ENCODE results near the gene APOBEC3F. TPM values are rescaled to one million over a fixed set of nuclear protein-coding genes. Genes with fewer than 3 reads are reported as not detected.
"Not testable (repeated sequence)": the region's sequence is repeated elsewhere in the genome, so short reads cannot be mapped to it uniquely, and the experiment has no call there.

The APOBEC3F gene
- total RNA-seq, 2 experiments from 2014 or later = 33.4 to 34.9 TPM

- H3K27ac Mint-ChIP-seq, DNase-seq, CTCF ChIA-PET: not testable (repeated sequence)
Measured at GRCh38 chr22:39061290-39061689, 20.6 kb downstream of the APOBEC3F start.

DNA sequence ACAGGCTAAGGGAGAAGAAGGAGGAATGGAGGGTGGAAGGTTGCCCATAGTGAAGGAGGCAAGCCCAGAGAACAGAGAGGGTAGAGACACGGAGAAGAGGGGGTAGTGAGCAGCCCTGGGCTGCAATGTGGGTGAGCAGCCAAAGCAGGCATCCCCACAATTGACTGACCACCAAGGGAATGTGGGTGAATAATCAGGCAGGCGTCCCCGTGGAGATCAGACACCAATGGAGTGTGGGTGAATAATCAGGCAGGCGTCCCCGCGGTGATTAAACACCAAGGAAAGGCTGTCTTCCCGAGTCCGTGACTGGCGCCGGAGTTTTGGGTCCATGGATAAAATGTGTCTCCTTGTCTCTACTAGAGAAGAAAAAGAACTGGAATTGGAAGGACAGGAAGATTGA lies 21.3 kb downstream of the APOBEC3F start:
- intact Hi-C loops (cut with micrococcal nuclease) = loop anchor here (10.0 kb wide), 1 partner anchor 53 kb away; no protein-coding TSS in a partner anchor
- CTCF ChIA-PET; POLR2A ChIA-PET; H3K27ac Mint-ChIP-seq; H3K36me3 Mint-ChIP-seq; H3K4me1 Mint-ChIP-seq (ENCODE audit: low read depth); H3K27me3 Mint-ChIP-seq; DNase-seq; H3K9me3 Mint-ChIP-seq; H3K4me3 Mint-ChIP-seq: not testable (repeated sequence)

More at GRCh38 chr22:39061290-39061689, 20.6 kb downstream of the APOBEC3F start:
- H3K9me3 Mint-ChIP-seq; H3K4me3 Mint-ChIP-seq; H3K36me3 Mint-ChIP-seq; H3K4me1 Mint-ChIP-seq (ENCODE audit: low read depth); POLR2A ChIA-PET; H3K27me3 Mint-ChIP-seq: not testable (repeated sequence)
- intact Hi-C loops (cut with micrococcal nuclease) = loop anchor here (10.0 kb wide), 1 partner anchor 54 kb away; no protein-coding TSS in a partner anchor

DNA sequence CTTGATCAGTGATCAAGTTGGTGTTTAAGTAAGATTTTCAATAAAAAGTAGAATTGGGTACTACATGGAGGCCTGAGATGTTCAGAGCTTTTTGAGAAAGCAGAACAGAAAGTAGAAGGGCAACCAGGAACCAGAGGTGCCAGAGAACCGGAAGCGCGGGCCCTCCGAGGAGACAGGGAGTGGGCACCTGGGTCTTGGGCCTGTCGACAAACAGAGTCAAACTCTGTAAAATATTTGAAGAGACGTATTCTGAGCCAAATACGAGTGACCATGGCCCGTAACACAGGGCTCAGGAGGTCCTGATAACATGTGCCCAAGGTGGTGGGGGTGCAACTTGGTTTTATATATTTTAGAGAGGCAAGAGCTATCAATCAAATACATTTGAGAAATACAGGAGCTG lies 23.2 kb downstream of the APOBEC3F start:
- intact Hi-C loops (cut with micrococcal nuclease) = loop anchor here (10.0 kb wide), 1 partner anchor 51 kb away; no protein-coding TSS in a partner anchor
- DNase-seq; H3K9me3 Mint-ChIP-seq; H3K36me3 Mint-ChIP-seq; H3K27me3 Mint-ChIP-seq; POLR2A ChIA-PET; H3K27ac Mint-ChIP-seq; H3K4me3 Mint-ChIP-seq; H3K4me1 Mint-ChIP-seq (ENCODE audit: low read depth): not testable (repeated sequence)
- CTCF ChIA-PET = interaction anchor here (0.6 to 0.7 kb wide), 2 partner anchors 14 to 107 kb away, joined by 4 to 5 read pairs; no protein-coding TSS in a partner anchor

DNA sequence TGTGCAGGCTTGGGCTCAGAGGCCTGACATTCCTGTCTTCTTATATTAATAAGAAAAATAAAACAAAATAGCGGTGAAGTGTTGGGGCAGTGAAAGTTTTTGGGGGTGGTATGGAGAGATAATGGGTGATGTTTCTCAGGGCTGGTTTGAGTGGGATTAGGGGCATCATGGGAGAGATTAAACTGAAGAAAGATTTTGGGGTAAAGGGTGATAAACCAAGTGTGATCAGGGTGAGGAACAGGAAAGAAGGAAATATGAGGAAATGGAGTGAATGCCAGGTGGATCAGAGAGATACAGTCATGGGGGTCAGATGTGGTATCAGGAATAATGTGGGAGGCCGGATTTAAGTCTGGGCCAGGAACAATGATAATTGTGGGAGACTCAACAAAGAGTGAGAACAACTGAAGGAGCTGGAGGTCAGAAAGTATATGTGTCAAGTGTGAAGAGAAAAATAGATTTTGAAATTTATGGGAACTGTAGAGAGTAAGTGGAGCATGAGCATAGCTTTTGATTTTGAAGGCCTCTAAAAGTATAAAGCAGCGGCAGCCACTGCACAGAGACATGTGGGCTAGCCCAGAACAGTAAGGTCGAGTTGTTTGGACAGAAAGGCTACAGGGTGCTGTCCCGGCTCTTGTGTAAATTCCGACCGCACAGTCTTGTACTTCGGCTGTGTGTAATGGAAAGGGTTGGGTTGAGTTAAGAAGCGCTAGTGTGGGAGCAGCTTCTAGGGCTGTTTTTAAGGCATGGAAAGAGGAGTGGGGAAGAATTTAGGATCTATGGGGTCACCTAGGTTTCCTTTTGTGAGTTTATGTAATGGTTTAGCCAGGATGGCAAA lies 26.0 kb downstream of the APOBEC3F start:
- H3K4me3 Mint-ChIP-seq; H3K4me1 Mint-ChIP-seq (ENCODE audit: low read depth); H3K27ac Mint-ChIP-seq; H3K36me3 Mint-ChIP-seq; POLR2A ChIA-PET; H3K27me3 Mint-ChIP-seq; H3K9me3 Mint-ChIP-seq: not testable (repeated sequence)
- intact Hi-C loops (cut with micrococcal nuclease) = loop anchor here (10.0 kb wide), 1 partner anchor 48 kb away; no protein-coding TSS in a partner anchor
- CTCF ChIA-PET = interaction anchor here (1.0 kb wide), 1 partner anchor 52 kb away, joined by 3 read pairs; no protein-coding TSS in a partner anchor
- peak; percentile 34 for DNase-seq

GRCh38 chr22:39068033-39068785 lies 27.5 kb downstream of the APOBEC3F start:
- ChIA-PET POLR2A (interaction anchor here (0.6 kb wide), 1 partner anchor 26 kb away, joined by 3 read pairs; no protein-coding TSS in a partner anchor), CTCF (interaction anchor here (0.6 kb wide), 1 partner anchor 336 kb away, joined by 3 read pairs; no protein-coding TSS in a partner anchor)
- H3K4me3 Mint-ChIP-seq = no peak overlapping the region
- H3K27ac Mint-ChIP-seq = no peak overlapping the region
- no peaks in the 10 kb centered on the region for H3K36me3 Mint-ChIP-seq
- no peaks in the 10 kb centered on the region for H3K27me3 Mint-ChIP-seq
- intact Hi-C loops (cut with micrococcal nuclease) = loop anchor here (10.0 kb wide), 1 partner anchor 47 kb away; no protein-coding TSS in a partner anchor
- DNase-seq = no peak
- H3K4me1 Mint-ChIP-seq (ENCODE audit: low read depth) = peaks cover 5% of the 10 kb centered on the region
- no peaks in the 10 kb centered on the region for H3K9me3 Mint-ChIP-seq

DNA sequence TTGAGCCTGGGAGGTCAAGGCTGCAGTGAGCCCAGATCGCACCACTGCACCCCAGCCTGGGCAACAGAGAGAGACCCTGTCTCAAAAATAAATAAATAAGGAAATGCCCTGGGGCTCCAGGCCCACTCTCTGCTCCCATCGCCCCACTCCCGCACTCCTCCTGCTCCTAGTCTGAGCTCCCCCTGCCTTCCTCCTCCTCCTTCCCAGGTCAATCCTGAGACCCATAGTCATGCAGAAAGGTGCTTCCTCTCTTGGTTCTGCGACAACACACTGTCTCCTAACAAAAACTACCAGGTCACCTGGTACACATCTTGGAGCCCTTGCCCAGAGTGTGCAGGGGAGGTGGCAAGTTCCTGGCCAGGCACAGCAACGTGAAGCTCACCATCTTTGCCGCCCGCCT lies 29.5 kb downstream of the APOBEC3F start:
- Mint-ChIP-seq H3K4me1 (ENCODE audit: low read depth) (peaks cover 4% of the 10 kb centered on the region), H3K27me3 (no peaks in the 10 kb centered on the region), H3K4me3 (no peak overlapping the region), H3K36me3 (no peaks in the 10 kb centered on the region), H3K9me3 (no peaks in the 10 kb centered on the region), H3K27ac (no peak overlapping the region)
- CTCF ChIA-PET = no interaction called here
- POLR2A ChIA-PET = no interaction called here
- DNase-seq = no peak
- intact Hi-C loops (cut with micrococcal nuclease) = no loop called here

- H3K27ac Mint-ChIP-seq; H3K4me3 Mint-ChIP-seq; intact Hi-C loops (cut with micrococcal nuclease); POLR2A ChIA-PET; H3K9me3 Mint-ChIP-seq; H3K36me3 Mint-ChIP-seq; H3K4me1 Mint-ChIP-seq (ENCODE audit: low read depth); H3K27me3 Mint-ChIP-seq; DNase-seq: not testable (repeated sequence)
- CTCF ChIA-PET = interaction anchor here (0.6 kb wide), 1 partner anchor 257 kb away, joined by 3 read pairs; no protein-coding TSS in a partner anchor
Measured at GRCh38 chr22:39072581-39072981, 31.9 kb downstream of the APOBEC3F start.

DNA sequence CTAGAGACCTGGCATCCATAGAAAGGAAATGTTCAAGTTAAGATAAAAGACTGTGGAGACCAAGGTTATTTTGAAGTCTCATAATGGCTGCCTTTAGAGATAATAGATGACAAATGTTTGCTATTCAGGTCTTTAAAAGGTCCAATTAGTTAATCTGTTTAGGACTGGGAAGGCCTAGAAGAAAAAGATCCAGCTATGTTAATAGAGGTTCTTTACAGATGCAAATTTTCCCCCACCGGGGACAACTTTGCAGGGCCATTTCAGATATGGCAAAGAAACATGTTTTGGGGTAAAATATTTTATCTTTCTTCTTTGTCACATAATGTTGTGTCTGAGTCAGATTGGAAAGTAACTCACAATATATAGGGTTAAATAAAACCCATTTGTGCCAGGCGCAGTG lies 33.3 kb downstream of the APOBEC3F start:
- H3K27ac Mint-ChIP-seq = no peak overlapping the region
- H3K4me1 Mint-ChIP-seq (ENCODE audit: low read depth) = peaks cover 19% of the 10 kb centered on the region
- no peaks in the 10 kb centered on the region for H3K27me3 Mint-ChIP-seq
- peaks cover 8% of the 10 kb centered on the region for H3K36me3 Mint-ChIP-seq
- intact Hi-C loops (cut with micrococcal nuclease) = no loop called here
- CTCF ChIA-PET = no interaction called here
- no peak for DNase-seq
- H3K4me3 Mint-ChIP-seq = no peak overlapping the region
- POLR2A ChIA-PET = no interaction called here
- H3K9me3 Mint-ChIP-seq = no peaks in the 10 kb centered on the region

- H3K9me3 Mint-ChIP-seq; H3K27me3 Mint-ChIP-seq; POLR2A ChIA-PET; DNase-seq; intact Hi-C loops (cut with micrococcal nuclease): not testable (repeated sequence)
- H3K4me1 Mint-ChIP-seq (ENCODE audit: low read depth) = peaks cover 33% of the 10 kb centered on the region
- peak overlapping the region; percentile 66 for H3K4me3 Mint-ChIP-seq
- CTCF ChIA-PET = interaction anchor here (0.5 kb wide), 1 partner anchor 139 kb away, joined by 3 read pairs; no protein-coding TSS in a partner anchor
- peaks cover 19% of the 10 kb centered on the region for H3K36me3 Mint-ChIP-seq
- H3K27ac Mint-ChIP-seq = peak overlapping the region; percentile 72
Measured at GRCh38 chr22:39076155-39077025, 35.7 kb downstream of the APOBEC3F start.

DNA sequence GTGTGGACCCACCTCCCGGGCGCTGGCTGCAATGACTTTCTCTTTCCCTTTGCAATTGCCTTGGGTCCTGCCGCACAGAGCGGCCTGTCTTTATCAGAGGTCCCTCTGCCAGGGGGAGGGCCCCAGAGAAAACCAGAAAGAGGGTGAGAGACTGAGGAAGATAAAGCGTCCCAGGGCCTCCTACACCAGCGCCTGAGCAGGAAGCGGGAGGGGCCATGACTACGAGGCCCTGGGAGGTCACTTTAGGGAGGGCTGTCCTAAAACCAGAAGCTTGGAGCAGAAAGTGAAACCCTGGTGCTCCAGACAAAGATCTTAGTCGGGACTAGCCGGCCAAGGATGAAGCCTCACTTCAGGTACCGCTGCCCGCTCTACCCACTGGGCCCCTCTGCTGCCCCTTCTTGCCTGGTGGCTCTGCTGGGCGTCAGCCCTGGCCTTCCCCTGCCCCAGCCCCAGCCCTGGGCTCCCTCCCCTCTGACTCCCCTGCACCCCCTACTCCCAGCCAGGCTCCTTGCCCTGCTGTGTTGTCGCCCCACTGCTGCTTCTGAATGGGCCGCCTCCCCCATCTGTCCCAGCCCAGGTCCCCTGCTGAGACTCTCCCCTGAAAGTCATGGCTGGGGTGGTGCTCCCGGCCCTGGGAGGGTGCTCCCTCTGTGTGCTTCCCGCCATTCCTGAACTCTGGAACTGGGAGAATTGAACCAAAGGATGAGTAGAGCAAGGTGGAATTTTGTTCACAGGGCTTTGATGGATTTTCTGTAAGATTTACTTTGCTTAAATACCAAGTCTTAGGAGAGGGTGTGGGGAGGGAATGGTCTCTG lies 36.6 kb downstream of the APOBEC3F start, which contains the start of gene APOBEC3G:
Gene APOBEC3G (plus strand): TSS at position 250 of the 815 bp plus-strand sequence. CDS start 87 bp downstream, at position 337.
- H3K9me3 Mint-ChIP-seq; intact Hi-C loops (cut with micrococcal nuclease); CTCF ChIA-PET; H3K27me3 Mint-ChIP-seq: not testable (repeated sequence)
- Mint-ChIP-seq H3K36me3 (peaks cover 22% of the 10 kb centered on the region), H3K4me1 (ENCODE audit: low read depth) (peaks cover 41% of the 10 kb centered on the region), H3K27ac (peak within 1 kb of the TSS; percentile 93), H3K4me3 (peak within 1 kb of the TSS; percentile 93)
- POLR2A ChIA-PET = interaction anchor here (1.0 to 1.3 kb wide), 3 partner anchors 22 to 38 kb away, joined by 3 to 4 read pairs (median 3); no protein-coding TSS in a partner anchor
- peak; percentile 76 for DNase-seq

- H3K27me3 Mint-ChIP-seq; H3K9me3 Mint-ChIP-seq; DNase-seq; intact Hi-C loops (cut with micrococcal nuclease): not testable (repeated sequence)
- ChIA-PET POLR2A (interaction anchor here (0.7 to 1.3 kb wide), 7 partner anchors 10 to 71 kb away, joined by 3 to 5 read pairs (median 3); no protein-coding TSS in a partner anchor), CTCF (interaction anchor here (0.6 to 1.0 kb wide), 4 partner anchors 14 to 208 kb away, joined by 3 to 6 read pairs (median 4); no protein-coding TSS in a partner anchor)
- Mint-ChIP-seq H3K4me3 (peak overlapping the region; percentile 93), H3K36me3 (peaks cover 22% of the 10 kb centered on the region), H3K4me1 (ENCODE audit: low read depth) (peaks cover 43% of the 10 kb centered on the region), H3K27ac (peak overlapping the region; percentile 93)
Measured at GRCh38 chr22:39077912-39078311, 37.2 kb downstream of the APOBEC3F start.

Data from activated CD4-positive, alpha-beta memory T cell treated with anti-CD3 and anti-CD28 coated beads for 36 hours (primary cell).